Measurements from ENCODE around the gene UMPS. TPM values are rescaled to one million over a fixed set of nuclear protein-coding genes. Genes with fewer than 3 reads are reported as not detected.

The UMPS gene
- total and polyA plus RNA-seq, 9 of the 15 experiments (the other 6 are each of a cell fraction or from before 2014, with no cell fraction given), result 28.9 to 91.0 (median 45.9) TPM

DNA sequence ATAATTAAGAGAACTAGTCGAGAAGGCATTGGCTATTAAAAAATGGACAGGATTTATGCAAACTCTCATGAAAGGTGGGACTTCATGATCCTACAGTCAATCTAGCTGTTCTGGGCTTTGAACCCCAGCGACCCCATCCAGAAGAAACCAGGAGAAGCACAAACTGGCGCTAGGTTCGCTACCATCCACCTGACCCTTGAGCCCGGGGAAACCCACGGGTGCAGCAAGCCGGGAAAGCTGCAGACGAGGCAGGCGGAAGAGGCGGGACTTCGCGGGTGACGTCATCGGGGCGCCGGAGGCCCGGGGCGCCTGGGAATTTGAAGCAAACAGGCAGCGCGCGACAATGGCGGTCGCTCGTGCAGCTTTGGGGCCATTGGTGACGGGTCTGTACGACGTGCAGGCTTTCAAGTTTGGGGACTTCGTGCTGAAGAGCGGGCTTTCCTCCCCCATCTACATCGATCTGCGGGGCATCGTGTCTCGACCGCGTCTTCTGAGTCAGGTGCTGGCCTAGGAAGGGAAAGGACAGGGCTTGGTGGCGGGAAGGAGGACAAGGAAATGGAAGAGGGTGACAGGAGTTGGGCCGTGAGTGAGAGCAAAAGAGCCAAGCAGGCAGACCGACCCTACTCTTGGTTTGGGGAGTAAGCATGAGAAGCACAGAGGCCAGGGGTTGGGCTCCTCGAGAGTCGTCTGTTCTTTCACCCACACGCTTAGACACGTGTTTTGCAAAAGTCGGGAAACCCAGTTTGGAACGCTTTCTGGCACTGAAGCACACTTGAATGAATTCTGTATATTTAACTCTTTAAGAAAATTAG, at the start of gene UMPS (continued):
- TF ChIP-seq ATF2 (CRISPR knock-in tag; IDR thresholded peaks at IDR 0.05), result peak; percentile 81; the same call in 1 of the 2 replicates
- peak in 1 of 2 experiments; percentile 59; a peak in 1 of 4 replicates for TF ChIP-seq SIN3A (IDR thresholded peaks at IDR 0.05; ENCODE audit: borderline replicate concordance in 2 of 2, control insufficient read depth in 1 of 2, low read depth in 2 of 2, low read length in 2 of 2)
- TF ChIP-seq, protein P1, sequence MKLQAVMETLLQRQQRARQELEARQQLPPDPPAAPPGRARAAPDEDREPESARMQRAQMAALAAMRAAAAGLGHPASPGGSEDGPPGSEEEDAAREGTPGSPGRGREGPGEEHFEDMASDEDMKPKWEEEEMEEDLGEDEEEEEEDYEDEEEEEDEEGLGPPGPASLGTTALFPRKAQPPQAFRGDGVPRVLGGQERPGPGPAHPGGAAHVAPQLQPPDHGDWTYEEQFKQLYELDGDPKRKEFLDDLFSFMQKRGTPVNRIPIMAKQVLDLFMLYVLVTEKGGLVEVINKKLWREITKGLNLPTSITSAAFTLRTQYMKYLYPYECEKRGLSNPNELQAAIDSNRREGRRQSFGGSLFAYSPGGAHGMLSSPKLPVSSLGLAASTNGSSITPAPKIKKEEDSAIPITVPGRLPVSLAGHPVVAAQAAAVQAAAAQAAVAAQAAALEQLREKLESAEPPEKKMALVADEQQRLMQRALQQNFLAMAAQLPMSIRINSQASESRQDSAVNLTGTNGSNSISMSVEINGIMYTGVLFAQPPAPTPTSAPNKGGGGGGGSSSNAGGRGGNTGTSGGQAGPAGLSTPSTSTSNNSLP (IDR thresholded peaks at IDR 0.05; ENCODE audit: borderline replicate concordance, low read depth, low read length), result no peak
- no peak for TF ChIP-seq TEAD4 (IDR thresholded peaks at IDR 0.05; ENCODE audit: low read length)
- 0 out of 2 replicates have a peak, but pooled peaks have one; percentile 8 for TF ChIP-seq TEAD4 (CRISPR knock-in tag; IDR thresholded peaks at IDR 0.05; ENCODE audit: borderline replicate concordance)
- TF ChIP-seq CHD2 (IDR thresholded peaks at IDR 0.05; ENCODE audit: low read depth, low read length), result no peak
- no peak for TF ChIP-seq TSC22D4 (tag; IDR thresholded peaks at IDR 0.05)
- no peak for TF ChIP-seq ZNF398 (CRISPR knock-in tag; IDR thresholded peaks at IDR 0.05)
- no peak for TF ChIP-seq ZFP30 (CRISPR knock-in tag; IDR thresholded peaks at IDR 0.05; ENCODE audit: borderline replicate concordance)
- TF ChIP-seq PTBP1 (IDR thresholded peaks at IDR 0.05; ENCODE audit: low read depth, low read length), result no peak
- peak; percentile 20 for TF ChIP-seq SP2 (IDR thresholded peaks at IDR 0.05; ENCODE audit: extremely low read depth, low read depth, low read length, poor library complexity, severe bottlenecking)
- TF ChIP-seq TRIM28 (IDR thresholded peaks at IDR 0.05), result no peak
- peak; percentile 52; the same call in 1 of the 2 replicates for TF ChIP-seq MTA3 (IDR thresholded peaks at IDR 0.05; ENCODE audit: borderline replicate concordance)
- peak; percentile 70 for TF ChIP-seq POLR2H (tag; IDR thresholded peaks at IDR 0.05; ENCODE audit: low read depth)
- peak; percentile 37; the same call in 1 of the 2 replicates for TF ChIP-seq MBD2 (IDR thresholded peaks at IDR 0.05; ENCODE audit: borderline replicate concordance, low read depth)
- TF ChIP-seq TAF9B (IDR thresholded peaks at IDR 0.05; ENCODE audit: partially characterized antibody), result peak; percentile 70
- TF ChIP-seq GMEB1 (CRISPR knock-in tag; IDR thresholded peaks at IDR 0.05), result no peak
- no peak for TF ChIP-seq CREBBP (IDR thresholded peaks at IDR 0.05; ENCODE audit: low read depth, low read length)
- TF ChIP-seq PTTG1 (tag; IDR thresholded peaks at IDR 0.05; ENCODE audit: low read depth), result no peak
